Lower lobe of right lung (tissue), 2 donors: ENCODE data around the gene SNAP25. TPM values are rescaled to one million over a fixed set of nuclear protein-coding genes. Genes with fewer than 3 reads are reported as not detected.

ENCODE experiments used
- ATAC-seq, 2 donors: fragments of 200-7000 bp; cut with Tn5 transposase; one replicate each; pipeline ENCODE4 v1.9.1; 2020 to 2022; ENCODE audit warnings: mild to moderate bottlenecking in 2 of 2, moderate library complexity in 2 of 2
- DNase-seq: peaks from one replicate; pipeline ENCODE4 v3.0.0-alpha.2; 2020
- H3K27ac ChIP-seq: fragments of 200-600 bp; one replicate; pipeline ENCODE4 v1.8.0; 2022
- H3K27me3 ChIP-seq: fragments of 200-600 bp; one replicate; pipeline ENCODE4 v1.8.0; 2022; ENCODE audit warnings: low read depth
- H3K36me3 ChIP-seq: fragments of 200-600 bp; one replicate; pipeline ENCODE4 v1.8.0; 2022; ENCODE audit warnings: mild to moderate bottlenecking
- H3K4me1 ChIP-seq: fragments of 200-600 bp; one replicate; pipeline ENCODE4 v1.8.0; 2022
- H3K4me3 ChIP-seq: fragments of 200-600 bp; one replicate; pipeline ENCODE4 v1.8.0; 2022; ENCODE audit warnings: mild to moderate bottlenecking
- H3K9me3 ChIP-seq: fragments of 200-600 bp; one replicate; pipeline ENCODE4 v1.8.0; 2022
- intact Hi-C: fragments of 100-400 bp; cut with DNase I; formaldehyde crosslinking; loops from one replicate; pipeline ENCODE4 v1.11.0; 2022
- total RNA-seq: library from RNA; stranded (reverse); fragmentation: NEBNext Ultra II Directional; extraction: Animal tissue kit (Norgen Biotek cat#: 25700); gene quantifications from one replicate; pipeline ENCODE4 v1.2.1, GENCODE V29; 2021
- TF ChIP-seq, protein P1 (sequence below): fragments of 200-600 bp; IDR thresholded peaks from one replicate; pipeline ENCODE4 v1.8.0; 2022; ENCODE audit warnings: antibody characterized with exemption, mild to moderate bottlenecking
- donor health status: DM: no; HTN: yes; CAD: no; lungs with severe emphysema.

The SNAP25 gene
- total RNA-seq, 1 donor from 2014 or later = 0.65 TPM

DNA sequence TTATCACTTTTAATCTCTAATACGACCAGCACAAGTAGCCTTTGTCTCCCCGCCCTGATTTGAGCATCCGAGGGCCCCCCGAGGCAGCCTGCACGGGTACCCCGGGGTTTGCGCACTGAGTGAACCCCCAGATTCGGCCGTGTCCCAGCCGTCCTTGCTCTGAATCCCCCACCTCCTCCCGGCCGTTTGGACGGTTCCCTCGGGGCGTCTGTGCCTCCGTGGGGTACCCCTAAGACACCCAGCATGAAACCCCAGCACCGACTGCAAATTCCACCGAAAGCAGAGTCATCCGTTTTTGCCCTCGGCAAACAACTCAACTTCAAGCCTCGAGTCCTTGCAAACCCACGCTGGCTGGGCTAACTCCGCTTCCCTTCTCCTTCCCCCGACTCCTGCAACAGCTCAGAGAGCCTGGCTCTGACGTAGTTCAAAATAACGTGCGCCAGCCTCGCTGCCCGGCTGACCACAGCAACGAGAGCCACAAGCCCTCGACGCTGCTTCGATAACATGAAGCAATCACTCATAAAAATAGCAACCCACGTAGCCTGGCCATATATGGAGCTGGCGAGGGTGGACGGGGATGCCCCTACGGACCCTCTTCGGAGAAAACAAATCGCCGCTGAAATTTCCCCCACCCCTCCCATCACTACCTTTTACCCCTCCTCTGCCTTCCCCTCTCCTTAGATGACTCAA lies 764 bp upstream of the SNAP25 start:
- peaks cover 39% of the 10 kb centered on the region for H3K27me3 ChIP-seq
- TF ChIP-seq, protein P1, sequence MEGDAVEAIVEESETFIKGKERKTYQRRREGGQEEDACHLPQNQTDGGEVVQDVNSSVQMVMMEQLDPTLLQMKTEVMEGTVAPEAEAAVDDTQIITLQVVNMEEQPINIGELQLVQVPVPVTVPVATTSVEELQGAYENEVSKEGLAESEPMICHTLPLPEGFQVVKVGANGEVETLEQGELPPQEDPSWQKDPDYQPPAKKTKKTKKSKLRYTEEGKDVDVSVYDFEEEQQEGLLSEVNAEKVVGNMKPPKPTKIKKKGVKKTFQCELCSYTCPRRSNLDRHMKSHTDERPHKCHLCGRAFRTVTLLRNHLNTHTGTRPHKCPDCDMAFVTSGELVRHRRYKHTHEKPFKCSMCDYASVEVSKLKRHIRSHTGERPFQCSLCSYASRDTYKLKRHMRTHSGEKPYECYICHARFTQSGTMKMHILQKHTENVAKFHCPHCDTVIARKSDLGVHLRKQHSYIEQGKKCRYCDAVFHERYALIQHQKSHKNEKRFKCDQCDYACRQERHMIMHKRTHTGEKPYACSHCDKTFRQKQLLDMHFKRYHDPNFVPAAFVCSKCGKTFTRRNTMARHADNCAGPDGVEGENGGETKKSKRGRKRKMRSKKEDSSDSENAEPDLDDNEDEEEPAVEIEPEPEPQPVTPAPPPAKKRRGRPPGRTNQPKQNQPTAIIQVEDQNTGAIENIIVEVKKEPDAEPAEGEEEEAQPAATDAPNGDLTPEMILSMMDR = no peak
- H3K4me3 ChIP-seq = peak overlapping the region; percentile 12
- peaks cover 8% of the 10 kb centered on the region for H3K4me1 ChIP-seq
- H3K36me3 ChIP-seq = no peaks in the 10 kb centered on the region
- H3K9me3 ChIP-seq = no peaks in the 10 kb centered on the region
- ATAC-seq (peak; percentile 49 to 51), DNase-seq (no peak)
- intact Hi-C loops = no loop called here
- peak overlapping the region; percentile 66 for H3K27ac ChIP-seq

DNA sequence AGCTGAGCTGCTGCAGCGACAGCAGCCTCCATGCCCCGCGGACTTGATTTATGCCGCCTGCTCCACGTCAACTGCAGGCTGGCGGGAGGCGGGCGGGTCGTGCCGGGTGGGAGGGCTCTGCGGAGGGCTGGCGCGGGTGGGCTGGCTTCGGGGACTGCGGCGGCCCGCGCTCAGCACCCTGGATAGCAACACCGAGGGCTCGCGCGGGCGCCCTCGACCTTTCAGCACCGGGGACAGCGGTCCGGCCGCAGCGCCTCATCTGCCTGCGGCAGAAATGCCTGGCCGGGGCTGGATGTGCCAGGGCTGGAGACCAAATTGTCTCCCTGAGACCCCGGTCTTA lies 792 bp downstream of the SNAP25 start:
- Histone ChIP-seq H3K4me1 (peaks cover 8% of the 10 kb centered on the region), H3K9me3 (no peaks in the 10 kb centered on the region), H3K36me3 (no peaks in the 10 kb centered on the region), H3K27ac (no peak overlapping the region), H3K4me3 (peak overlapping the region; percentile 44), H3K27me3 (peaks cover 39% of the 10 kb centered on the region)
- ATAC-seq = peak; percentile 90 to 94
- intact Hi-C loops = no loop called here
- TF ChIP-seq, protein P1 = no peak
- peak; percentile 76 for DNase-seq

DNA sequence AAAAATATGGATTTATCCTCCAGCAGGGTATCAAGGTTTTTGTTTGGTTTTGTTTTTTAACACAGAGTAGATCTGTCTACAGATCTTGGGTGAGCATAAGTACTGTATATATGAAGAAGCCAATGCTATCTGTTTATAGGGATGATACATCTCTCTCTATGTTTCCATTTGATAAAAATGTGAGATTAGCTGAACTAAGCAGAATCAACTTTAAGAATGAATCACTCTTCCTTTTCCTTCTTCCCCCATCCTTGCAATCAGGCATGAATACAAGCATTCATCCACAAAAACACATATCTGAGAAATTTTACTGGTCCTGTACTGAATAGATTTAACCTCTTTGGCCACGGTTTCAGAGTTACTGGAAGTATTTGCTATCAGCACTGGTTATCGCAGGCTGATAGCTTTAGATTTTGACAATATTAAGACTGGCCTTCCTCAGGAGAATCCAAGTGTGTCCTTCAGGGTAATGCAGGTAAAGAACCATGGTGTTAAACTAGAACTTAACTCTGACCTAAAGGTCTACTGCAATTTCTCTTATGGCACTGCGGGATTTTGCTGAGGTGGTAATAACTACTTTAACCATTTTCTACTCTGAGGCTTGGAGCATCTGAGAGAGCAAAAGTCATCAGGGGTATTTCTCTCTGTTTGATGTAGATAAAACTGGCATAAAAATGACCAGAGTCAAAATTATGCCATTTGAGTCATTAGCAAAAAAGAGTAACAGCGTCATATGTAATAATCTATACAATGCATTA lies 1.5 kb downstream of the SNAP25 start:
- H3K27me3 ChIP-seq = peaks cover 39% of the 10 kb centered on the region
- H3K9me3 ChIP-seq = no peaks in the 10 kb centered on the region
- DNase-seq = no peak
- peaks cover 8% of the 10 kb centered on the region for H3K4me1 ChIP-seq
- no peak overlapping the region for H3K4me3 ChIP-seq
- no peaks in the 10 kb centered on the region for H3K36me3 ChIP-seq
- TF ChIP-seq, protein P1 = no peak
- no peak for ATAC-seq
- intact Hi-C loops = no loop called here
- H3K27ac ChIP-seq = no peak overlapping the region

DNA sequence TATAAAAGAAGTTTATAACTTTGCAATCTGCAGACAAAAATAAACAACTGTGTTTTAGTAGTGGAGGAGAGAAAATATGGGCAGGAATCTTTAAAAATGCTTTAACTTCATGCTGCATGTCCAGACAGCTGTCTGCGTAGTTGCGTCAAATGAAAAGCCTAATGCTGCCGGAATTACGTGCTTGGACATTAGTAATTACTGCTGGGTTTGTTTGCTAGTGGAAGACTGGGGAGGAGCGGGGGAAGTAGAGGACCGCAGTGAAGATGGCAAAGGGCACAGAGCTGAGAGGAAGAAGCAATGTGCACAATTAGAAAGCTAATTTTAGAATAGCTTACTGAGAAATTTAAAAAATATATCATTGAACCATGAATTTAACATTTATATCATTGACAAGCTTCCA lies 2.4 kb downstream of the SNAP25 start:
- Histone ChIP-seq H3K9me3 (no peaks in the 10 kb centered on the region), H3K36me3 (no peaks in the 10 kb centered on the region), H3K4me3 (no peak overlapping the region), H3K27me3 (peaks cover 36% of the 10 kb centered on the region), H3K4me1 (peaks cover 8% of the 10 kb centered on the region), H3K27ac (no peak overlapping the region)
- TF ChIP-seq, protein P1 = no peak
- intact Hi-C loops = no loop called here
- no peak for DNase-seq
- ATAC-seq = no peak

DNA sequence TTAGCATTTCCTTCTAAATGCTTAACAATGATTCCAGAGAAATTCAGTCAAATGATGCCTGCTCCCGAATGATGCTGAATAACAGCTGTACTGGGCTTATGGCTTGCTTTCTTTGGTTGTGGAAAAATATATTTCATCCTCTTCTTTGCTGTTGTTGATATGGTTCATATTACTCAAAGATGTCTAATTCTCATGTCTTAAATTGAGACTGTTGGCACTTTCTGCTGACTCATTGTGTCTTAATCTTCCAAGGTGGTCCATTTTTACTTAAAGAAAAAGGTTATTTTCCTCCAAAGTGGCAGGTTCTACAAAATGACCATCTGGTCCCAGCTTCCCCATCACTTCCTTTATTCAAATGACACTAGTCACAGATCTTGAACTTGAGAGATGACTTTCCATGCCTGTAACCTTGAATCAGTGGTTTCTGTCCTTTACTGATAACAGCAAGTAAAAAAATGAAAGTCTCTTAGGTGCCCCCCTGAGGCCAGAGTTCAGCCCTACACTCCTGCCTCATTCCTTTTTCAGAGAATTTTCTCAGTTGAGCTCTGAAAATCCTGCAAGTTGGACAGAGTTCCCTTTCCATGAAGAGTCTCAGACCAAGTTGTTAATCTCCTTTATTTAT lies 6.9 kb downstream of the SNAP25 start:
- intact Hi-C loops = no loop called here
- Histone ChIP-seq H3K36me3 (no peaks in the 10 kb centered on the region), H3K4me1 (no peaks in the 10 kb centered on the region), H3K27me3 (peaks cover 8% of the 10 kb centered on the region), H3K27ac (no peak overlapping the region), H3K4me3 (no peak overlapping the region), H3K9me3 (no peaks in the 10 kb centered on the region)
- DNase-seq (no peak), ATAC-seq (no peak)
- TF ChIP-seq, protein P1 = no peak
